GM19467 (cell line): ENCODE results near the gene SLC37A3.
"Not testable (repeated sequence)": the region's sequence is repeated elsewhere in the genome, so short reads cannot be mapped to it uniquely, and the experiment has no call there.

Experiments
- ATAC-seq: cut with Tn5 transposase; IDR thresholded peaks from one replicate; pipeline ENCODE4 v1.9.1; 2021; ENCODE audit warnings: mild to moderate bottlenecking, moderate library complexity; ENCODE audit not compliant: unreplicated experiment

SLC37A3 gene

DNA sequence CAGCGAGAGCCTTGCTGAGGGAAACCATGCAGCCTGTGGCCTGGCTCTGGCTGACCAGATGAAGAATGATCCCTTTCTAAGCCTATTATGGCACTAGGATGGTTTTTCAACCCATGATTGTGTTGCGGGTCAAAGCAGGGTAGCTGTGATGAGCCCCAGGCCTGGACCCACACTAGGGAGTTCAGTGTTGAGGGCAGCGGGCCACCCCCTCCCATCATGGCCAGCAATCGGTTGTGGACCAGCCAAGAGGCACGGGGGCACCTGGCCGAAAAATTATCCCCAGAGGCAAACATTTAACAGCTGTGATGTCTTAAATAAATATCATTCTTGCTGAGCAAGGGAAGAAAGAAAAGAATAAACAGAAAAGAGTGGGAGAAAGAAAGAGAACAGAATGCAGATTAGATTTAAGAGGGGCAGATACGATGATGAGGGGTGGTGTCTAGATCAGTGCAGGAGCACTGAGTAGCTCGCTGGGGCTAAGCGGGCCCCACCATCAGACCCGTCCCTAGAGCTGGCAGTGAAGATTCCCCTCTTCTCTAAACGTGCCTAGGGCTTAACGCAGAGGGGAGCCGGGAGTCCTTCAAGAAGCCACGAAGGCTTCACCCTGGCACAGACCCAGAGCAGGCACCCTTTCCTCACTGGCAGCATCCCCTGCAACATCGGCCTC is 82.7 kb downstream of the SLC37A3 start:
- no peak for ATAC-seq

DNA sequence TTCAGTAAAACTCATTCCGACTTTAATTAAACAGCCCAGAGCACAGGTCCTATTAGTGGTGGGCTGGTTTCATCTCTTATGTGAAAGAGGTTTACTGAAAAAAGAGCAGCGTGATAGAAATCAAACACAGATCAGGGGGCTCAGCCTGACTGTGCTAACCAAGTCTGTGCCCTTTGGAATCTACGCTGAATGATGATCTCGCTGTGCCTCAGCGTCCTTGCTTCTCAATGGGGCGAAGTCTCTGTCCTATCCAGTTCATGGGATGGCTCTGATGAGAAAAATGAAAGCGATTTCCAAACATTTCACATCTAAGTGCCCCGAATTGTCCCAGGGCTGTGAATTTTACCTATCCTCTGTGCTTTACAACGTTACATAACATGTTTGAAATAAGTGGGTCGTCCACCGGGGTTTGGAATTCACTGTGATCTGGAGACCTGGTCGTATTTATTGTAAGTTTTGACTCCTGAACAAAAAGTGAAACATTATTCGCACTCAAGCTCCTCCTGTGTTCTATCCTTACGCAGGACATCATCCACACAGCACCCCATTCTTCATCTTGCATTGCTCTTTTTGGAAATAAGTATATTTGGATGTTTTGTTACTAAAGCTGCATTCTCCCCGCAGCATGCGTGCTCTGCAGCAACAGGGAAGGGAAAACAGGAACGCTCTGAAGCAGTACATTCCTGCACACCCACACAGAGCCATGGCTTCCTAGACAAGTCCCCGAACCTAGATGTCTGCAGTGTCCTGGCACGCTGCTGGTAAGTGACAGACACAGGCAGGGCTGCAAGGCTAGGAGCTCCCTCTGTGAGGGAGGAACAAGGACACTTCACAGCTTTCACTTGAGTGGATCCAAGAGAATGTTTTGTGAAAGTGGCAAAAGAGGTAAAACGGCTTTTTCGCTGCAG is 83.5 kb downstream of the SLC37A3 start:
- ATAC-seq: no peak

DNA sequence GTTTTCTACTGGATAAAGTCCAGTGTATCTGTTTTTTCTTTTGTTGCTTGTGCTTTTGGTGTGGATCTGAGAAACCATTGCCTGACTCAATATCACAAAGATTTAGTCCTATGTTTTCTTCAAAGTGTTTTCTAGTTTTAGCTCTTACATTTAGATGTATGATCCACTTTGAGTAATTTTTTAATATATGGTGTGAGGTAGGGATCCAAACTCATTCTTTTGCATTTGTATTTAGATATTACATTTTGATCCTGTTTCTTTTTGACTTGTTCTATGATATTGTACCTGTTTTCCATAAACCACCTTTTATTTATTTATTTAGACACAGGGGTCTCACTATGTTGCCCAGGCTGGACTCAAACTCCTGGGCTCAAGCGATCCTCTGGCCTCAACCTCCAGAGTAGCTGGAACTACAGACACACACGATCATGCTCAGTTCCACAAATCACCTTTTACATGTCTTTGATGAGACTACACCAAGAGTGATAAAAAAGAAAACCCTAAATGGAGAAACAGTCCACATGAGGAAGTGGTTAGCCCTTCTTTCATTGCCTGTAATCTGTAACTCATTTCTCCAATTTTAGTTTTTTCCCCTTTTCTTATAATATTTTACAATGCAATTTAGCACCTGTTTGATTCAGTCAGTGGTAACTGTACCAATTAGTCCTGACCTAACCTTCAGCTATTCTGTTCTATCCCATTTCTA is 86.0 kb downstream of the SLC37A3 start:
- no peak for ATAC-seq

DNA sequence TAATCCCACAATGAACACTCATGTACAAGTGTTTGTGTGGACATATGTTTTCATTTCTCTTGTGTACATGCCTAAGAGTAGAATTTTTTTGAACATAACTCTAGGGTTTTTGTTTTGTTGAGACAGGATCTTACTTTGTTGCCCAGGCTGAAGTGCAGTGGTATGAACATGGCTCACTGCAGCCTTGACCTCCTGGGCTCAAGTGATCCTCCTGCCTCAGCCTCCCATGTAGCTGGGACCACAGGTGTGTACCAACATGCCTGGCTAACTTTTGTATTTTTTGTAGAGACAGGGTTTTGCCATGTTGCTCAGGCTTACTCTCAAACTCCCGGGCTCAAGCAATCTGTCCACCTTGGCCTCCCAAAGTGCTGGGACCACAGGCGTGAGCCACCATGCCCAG is 87.2 kb downstream of the SLC37A3 start:
- ATAC-seq: not testable (repeated sequence)

DNA sequence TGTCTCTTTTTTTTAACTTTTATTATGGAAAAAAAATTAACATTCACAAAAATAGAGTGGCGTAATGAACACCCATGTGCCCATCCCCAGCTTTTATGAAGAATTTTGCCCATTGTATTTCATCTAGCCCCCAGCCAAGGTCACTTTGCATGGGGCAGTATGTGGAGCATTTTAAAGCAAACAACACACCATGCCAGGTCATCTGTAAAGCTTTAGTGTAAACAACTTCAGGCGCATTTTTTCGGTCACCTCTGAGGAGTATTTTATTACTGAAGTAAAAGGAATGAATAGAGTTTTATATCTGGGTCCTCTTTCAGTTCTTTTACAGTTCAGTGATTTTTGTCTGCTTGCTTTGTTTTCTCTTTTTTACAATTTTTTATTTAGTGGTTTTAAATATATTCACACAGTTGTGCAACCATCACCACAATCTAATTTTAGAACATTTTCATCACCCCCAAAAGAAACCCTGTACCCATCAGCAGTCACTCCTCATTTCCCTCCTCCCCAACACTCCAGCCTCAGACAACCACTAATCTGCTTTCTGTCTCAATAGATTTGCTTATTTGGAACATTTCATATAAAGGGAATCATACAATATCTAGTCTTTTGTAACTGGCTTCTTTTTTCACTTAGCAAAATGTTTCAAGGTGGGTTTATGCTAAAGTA is 87.9 kb downstream of the SLC37A3 start:
- no peak for ATAC-seq

DNA sequence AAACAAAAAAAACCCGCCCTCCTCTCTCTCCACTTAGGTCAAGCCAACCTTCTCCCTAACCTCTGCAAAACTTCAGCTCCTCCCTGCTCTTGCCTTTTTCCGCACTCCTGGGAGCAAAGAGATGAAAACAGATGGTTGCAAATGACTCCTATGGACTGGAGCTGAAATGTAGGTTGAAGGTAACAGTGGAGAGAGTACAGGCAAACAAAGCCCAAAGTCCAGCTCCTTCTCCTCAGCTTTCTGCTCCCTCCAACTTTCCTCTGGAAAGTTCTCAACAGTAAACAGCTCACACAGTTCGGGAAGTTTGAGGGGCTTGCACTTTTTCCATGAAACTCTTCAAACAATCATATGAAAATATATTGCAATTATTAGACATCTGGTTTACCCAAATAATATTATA is 90.3 kb downstream of the SLC37A3 start:
- no peak for ATAC-seq

DNA sequence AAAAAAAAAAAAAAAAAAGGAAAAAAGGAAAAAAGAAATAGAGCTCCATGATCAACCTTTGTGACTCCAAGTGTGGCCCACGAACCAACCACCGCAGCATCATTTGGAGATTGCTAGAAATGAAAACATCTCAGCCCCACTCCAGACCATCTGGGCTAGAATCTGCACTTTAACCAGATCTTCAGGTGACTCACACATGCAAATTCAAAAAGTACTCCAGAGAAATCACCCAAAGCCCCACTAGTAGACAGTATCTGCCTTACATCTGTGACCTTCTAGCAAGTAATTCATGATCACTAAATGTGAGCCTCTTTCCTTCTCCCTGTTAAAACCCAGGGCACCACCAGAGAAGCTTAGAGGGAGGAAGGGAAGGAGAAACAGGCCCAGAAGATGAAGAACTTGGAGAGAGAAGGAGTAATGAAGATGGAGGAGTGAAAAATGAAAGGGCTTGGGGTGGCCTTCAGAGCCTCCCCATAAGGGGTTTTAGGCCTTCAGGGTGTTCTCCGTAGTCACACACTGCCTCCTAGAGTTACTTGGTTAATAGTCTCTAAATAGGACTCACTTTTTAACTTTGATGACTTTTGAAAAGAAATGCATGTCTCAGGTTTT is 94.0 kb downstream of the SLC37A3 start:
- ATAC-seq: no peak

DNA sequence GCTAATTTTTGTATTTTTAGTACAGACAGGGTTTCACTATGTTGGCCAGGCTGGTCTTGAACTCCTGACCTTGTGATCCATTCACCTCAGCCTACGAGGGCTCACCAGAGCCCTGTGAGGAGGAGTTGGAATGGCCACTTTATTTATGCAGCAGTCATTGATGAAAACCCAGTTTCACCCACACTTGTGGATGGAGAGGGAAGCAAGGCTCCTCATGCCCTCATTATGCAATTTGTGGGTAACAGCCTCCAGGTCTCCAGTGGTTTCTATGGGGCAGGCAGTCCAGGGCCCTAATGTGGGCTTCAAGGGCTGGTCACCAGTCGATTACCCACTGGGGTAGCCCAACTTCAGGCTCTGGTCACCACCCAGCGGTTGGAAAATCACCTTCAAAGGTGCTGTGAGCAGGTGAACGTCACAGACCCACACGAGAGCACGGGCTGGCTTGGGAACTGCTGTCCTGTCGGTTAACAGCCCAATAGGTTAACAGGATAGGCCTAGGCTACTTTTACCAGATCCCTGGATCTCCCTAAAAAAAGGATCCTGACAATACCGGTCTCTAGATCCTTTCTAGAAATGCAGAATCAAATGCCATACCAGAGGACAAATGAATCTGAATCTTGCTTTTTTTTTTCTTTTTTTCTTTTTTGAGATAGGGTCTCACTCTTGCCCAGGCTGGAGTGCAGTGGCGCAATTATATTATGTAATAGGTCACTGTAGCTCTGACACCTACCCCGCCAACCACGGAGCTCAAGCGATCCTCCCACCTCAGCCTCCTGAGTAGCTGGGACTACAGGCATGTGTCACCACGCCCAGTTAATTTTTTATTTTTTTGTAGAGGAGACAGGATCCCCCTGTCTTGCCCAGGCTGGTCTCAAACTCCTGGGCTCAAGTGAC is 97.8 kb downstream of the SLC37A3 start:
- ATAC-seq: no peak

DNA sequence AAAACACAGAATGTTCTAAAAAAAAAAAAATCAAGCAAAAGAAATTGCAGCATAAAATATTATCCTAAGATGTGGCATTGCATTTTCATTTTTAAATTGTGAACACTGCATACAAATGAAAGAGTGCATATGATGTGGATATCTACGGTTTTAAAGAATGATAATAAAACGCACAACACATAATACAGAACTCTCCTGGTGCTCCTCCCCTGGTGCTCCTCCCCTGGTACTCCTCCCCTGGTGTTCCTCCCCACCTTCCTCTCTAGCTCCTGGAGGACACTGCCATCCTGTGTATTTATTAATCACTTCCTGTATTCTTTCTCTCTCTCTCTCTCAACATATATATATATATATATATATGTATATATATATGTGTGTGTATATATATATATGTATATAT is 100.1 kb downstream of the SLC37A3 start:
- ATAC-seq: no peak

DNA sequence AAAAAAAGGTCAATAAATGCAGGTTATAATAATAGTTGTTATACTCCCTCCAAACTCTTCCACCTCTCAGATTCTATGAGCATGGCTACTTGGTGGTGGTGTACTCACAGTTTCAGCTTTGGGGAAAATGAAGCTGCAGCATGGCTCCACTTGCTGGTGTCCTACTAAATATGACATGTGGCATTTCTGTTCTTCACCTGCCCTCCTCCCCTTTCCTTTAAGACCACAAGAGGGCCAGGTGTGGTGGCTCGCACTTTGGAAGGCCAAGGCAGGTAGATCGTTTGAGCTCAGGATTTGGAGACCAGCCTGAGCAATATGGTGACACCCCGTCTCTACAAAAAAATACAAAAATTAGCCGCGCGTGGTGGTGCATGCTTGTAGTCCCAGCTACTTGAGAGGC is 101.1 kb downstream of the SLC37A3 start:
- no peak for ATAC-seq

DNA sequence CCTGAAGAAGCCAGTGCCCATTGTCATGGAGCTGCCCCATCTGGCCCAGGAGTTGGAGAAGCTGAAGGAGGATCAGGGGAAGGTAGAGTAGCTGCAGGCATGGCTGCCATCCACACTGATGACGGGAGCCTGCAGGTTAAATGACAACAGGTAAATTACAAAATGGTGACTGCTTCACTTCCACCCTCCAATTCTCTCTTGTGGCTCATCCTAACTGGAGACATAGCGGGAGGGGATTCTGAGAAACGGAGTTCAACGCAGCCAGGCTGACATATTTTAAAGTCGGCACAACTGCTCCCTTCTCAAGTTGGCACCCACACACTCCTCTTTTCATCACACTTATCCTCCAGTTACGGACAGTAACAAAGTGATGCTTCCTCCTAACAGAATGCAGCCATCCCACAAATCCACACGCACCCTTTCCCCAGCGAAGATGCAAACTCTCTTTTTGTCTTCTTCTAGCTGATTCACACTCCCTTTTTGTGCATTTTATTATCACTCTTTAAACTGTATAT is 103.0 kb downstream of the SLC37A3 start:
- ATAC-seq: no peak

DNA sequence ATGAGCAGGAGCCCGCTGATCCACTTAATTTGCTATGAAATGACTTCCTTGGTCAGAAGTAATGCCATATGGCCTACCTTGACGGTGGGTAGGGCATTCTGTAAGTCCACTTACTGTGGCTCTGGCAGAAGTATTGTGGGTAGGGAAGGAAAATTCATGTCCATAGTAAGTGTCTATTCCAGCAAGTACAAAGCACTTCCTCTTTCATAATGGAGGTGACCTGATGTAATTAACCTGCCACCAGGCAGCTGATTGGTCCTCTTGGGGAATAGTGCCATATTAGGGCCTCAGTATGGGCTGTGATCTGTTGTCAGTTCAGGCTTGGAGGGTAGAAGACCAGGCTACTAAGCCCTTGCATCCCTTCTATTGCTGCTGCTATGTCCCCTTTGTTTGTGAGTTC is 103.9 kb downstream of the SLC37A3 start:
- ATAC-seq: no peak

DNA sequence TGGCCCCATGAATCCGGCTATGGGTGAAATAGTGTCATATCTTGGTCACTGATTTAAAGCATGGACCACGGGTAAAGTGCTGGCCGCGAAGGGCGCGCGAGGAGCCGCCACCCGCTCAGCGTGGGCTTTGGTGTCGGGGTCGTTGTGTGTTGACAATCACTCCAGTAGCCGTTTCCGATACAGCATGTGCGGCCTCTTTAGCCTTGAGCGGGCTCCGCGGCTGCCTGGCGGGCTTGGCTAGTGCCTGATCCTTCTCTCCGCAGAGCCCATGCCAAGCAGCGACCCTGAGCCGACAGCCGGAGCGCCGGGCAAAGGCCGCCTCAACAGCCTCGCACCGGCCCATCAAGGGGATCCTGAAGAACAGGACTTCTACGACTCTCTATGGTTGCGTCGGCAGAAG is 105.9 kb downstream of the SLC37A3 start:
- no peak for ATAC-seq

DNA sequence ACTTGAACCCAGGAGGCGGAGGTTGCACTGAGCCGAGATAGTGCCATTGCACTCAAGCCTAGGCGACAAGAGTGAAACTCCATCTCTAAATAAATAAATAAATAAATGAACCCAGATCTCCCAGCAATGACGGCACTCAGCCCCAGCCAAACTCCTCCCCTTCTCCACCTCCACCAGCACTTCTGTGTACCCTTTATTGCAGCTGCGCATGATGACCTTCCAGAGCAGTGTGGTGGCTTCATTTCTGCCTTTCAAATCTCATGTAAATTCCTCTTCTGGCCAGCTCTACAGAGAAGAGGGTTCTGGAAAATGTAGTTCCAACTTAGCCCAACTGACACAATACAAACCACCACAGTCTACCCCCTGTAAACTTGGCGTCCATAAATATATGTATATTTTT is 108.5 kb downstream of the SLC37A3 start:
- no peak for ATAC-seq

DNA sequence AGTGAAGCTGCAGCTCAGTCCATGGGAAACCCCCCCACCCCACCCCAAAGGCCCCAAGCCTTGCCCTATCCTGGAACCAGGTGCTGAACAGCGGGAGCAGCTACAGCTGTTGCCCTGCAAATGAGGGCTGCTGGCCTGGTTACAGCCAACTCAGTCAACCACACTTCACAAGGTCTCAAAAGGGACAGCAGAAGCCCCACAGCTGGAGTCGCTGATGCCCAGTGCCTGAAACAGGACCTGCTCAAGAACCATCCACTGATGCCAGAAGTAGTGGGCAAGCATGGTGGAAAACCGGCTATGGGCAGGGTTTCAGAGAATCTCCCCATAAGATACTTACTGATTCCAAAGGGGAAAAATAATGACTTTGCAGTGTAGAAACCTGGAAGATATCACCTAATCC is 110.3 kb downstream of the SLC37A3 start:
- ATAC-seq: no peak

DNA sequence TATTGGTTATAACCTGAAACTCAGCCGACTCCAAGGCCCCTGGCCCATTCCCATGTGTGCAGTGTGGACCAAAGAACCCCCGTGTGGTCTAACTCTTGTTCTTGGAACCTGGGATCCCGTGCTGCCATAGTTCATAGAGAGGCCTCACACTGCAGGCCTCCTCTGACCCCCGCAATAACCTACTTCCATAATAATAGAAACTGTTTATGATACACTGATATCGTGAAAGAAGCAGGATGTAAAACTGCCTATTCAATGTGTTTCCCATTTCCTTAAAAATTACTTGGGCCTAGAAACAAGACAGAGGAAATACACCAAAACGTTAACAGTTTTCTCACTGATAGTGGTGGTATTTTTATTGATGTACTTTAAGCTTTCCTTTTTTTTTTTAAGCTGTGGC is 112.4 kb downstream of the SLC37A3 start:
- ATAC-seq: no peak

DNA sequence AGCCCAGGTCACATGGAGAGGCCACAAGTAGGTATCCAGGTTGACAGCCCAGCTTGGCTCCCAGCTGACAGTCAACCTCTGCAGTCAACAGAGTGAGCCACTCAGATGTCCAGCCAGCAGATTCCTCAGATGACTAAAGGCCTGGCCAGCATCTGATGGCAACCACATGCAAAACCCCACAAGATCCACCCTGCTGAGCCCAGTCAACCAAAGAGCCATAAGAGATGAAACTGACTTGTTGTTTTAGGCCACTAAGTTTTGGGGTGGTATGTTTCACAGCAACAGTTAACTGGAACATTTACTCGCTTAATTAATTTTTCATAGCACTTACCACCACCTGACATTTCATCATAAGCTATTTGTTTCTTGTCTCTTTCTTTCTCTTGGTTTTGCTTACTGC is 114.3 kb downstream of the SLC37A3 start:
- no peak for ATAC-seq
